ENCODE results near the gene CHRM2.

Gene CHRM2

DNA sequence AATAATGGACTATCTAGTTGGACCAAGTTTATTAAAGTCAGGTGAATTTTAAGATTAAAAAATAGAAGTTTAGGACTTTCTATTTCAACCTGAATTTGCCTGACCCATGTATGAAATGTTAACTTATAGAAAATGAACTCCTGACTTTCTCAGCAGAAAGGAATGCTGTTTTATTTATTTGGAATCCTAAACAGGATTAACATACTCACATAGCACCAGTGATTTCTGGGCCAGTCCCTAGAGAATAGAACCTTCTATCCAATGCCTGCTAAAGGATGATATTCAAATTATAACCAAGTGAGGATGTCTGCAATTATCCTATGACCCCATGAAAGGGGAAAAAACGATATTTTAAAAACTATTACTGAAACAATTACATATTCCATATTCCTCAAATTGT, 148.8 kb downstream of the CHRM2 start:
- H3K4me3 ChIP-seq (ENCODE audit: low read depth, low read length), result no peak overlapping the region

DNA sequence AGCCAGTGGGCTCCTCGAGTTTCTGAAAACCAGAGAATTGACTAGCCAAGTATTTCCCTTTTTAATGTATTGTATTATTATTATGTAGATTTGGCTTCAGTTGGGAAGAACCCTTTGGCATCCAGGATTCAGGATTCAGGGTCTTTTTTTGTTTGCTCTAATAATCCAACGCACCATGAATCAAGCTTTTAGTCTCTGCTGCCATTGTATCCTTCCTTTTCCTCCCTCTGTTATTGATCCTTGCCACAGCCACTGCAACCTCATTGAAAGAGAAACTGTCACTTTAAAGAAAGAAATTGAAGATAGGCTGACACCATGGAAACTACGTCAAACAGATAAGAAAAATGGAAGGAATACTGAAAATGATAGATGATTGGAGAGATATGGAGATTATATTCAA, 150.0 kb downstream of the CHRM2 start:
- H3K4me3 ChIP-seq (ENCODE audit: low read depth, low read length), result no peak overlapping the region

DNA sequence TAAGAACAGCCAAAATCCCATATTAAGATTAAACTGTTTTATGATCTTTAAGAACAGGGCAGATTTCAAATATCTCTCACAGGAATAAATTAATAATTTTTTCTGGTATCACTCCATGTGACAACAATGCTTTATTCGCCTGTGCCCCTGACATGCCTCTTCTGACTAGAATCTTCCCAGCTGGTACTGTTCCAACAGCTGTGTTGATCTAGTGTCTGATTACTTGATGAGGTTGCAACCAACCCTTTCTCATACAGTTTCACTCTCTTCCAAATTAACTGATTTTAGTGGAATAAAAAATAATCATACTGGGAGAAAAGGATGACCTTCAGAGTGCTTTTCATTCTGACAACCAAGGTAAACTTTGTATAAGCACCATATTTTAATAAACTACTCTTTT, 151.9 kb downstream of the CHRM2 start:
- H3K4me3 ChIP-seq (ENCODE audit: low read depth, low read length), result no peak overlapping the region

DNA sequence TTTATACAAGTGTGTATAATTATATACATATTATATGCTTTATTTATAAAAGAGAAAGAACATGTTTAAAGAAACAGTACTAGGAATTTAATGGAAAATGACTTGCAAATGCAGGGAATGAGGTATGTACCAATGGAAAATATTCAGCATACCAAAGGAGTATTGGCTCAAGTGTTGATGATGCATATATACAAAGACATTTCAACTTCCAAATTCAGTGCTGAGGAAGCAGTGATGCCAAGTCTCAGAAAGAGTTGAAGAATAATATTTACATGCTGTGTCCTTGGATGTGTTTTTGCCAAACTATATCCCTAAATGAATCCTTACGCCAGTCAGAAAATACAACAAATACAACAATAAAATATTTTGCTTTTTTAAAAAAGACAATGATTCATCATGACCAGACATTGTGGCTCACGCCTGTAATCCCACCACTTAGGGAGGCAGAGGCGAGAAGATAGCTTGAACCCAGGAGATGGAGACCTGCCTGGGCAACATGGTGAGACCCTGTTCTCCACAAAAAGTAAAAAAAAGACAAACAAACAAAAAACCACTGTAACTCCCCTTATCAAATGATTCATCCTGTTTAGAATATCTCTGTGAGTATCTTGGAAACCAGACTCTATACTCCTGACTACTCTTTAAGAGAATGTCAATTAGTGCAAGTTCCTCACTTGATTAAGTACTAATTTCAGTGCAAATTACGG, 157.2 kb downstream of the CHRM2 start:
- no peak overlapping the region for H3K4me3 ChIP-seq (ENCODE audit: low read depth, low read length)

DNA sequence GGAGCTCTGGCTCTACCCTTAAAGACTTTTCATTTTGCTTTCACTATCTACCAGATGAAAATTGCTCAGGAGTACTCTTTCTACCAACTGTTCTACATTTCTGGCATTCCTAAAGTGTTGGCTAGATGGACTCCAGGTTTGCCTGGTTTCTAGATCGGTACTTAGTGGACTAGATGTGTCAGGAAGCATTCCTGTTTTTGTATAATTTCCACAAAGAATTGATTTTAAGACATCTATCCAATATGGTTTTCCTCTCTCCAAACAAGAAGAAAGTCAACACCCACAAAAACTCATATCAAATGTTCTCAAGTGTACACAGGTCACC, 157.7 kb downstream of the CHRM2 start:
- no peak overlapping the region for H3K4me3 ChIP-seq (ENCODE audit: low read depth, low read length)

DNA sequence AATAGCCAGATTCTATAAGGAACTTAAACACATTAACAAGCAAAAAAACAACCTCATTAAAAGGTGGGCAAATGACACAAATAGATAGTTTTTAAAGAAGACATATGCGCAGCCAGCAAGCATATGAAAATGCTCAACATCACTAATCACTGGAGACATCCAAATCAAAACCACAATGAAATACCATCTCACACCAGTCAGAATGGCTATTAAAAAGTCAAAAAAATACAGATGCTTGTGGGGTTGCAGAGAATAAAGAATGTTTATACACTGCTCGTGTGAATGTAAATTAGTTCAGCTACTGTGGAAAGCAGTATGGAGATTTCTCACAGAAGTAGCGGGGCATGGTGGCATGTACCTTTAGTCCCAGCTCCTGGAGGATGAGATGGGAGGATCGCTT, 164.0 kb downstream of the CHRM2 start:
- H3K4me3 ChIP-seq (ENCODE audit: low read depth, low read length), result no peak overlapping the region

DNA sequence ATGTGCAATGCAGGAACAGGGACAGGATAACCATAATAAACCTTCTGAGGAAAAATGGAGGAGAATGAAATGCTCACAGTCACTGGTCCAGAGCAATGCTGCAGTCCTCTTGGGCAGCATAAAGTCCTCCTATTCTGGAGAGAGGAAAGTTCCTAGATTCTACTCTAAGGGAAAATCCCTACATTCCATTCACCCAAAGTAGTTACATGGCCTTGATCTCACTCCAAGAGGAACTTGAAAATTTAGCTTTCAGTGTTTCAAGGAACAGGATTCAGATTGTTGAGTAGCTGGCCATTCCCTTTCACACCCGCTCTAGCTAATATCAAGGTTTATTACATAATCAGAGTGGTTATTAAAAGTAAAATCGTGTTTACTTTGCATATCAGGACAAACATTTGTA, 168.3 kb downstream of the CHRM2 start:
- no peak overlapping the region for H3K4me3 ChIP-seq (ENCODE audit: low read depth, low read length)

DNA sequence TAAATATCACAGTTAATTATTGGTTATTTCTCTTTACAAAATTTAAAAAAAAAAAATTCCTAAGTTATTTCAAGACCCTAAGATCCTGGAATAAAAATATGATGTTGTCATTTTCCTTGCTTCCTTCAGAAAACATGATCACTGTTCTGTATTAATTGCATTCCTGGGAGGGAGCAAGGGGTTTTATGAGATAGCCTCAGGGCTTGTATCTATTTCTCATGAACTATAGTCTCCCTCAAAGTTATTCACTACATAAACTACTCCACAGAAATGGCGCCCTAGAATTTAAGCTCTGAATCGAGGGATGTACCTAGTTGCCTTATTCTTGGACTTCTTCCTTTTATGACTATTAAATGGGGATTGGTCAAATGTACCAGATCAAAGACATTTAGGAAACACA, 170.3 kb downstream of the CHRM2 start:
- no peak overlapping the region for H3K4me3 ChIP-seq (ENCODE audit: low read depth, low read length)

DNA sequence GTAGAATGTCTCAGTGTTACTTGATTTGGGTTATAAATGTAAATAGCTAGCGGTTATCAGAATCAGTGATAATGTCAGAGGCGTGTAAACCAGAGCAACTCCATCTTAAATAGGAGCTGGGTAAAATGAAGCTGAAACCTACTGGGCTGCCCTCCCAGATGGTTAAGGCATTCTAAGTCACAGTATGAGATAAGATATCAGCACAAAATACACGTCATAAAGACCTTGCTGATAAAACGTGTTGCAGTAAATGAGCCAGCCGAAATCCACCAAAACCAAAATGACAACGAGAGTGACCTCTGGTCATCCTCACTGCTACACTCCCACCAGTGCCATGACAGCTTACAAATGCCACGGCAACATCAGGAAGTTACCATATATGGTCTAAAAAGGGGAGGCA, 172.3 kb downstream of the CHRM2 start:
- no peak overlapping the region for H3K4me3 ChIP-seq (ENCODE audit: low read depth, low read length)

DNA sequence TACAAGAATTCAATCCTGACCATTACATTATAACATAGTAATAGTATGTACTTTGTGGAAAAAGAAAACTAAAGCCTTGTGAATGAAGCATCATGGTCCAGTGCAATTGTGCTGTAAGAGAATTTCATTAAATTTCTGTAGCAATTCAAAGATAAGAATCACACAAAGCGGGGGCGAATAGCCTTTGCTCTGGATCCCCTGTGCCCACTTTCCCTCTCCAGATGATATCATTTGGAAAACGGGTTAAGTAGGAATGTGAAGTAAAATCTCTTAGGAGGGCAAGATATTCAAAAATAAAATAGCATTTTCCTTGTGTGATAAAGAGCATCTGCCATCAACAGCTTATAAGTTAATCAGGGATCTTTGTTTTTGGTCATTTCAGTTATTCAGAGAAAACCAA, 177.1 kb downstream of the CHRM2 start:
- H3K4me3 ChIP-seq (ENCODE audit: low read depth, low read length), result no peak overlapping the region

DNA sequence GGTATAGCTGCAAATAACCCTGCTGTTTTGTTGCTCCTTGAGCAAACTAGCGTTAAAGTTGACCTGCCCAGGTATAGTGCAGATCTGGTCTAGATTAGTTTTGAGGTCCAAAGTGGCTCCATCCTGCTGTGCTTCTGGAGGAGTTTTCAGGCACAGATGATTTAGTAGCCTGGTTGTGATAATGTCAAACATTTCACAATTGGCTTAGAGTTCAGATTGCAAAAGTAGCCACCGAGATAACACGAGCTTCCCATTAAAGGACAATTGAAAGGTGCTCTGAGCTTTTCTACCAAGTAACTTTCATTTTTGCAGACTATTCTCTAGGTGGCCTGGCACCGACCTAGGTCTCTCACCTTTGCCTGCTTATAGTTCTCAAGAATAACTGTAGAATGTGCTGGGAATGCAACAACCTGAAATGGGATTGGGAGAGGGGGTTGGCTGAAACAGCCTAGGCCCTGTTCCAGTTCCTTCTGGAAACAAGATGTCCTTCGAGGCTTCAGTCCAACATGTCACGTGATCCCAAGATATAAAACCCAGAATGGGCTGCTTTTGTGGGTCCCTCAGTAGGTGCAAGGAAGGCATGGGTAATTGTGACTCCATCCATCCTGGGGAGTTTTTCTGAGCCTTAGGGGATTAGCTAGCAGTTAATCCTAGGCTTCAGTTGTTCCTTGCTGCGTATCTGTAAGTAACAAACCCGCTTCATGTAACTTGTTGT, 201.0 kb downstream of the CHRM2 start:
- H3K4me3 ChIP-seq (ENCODE audit: low read depth, low read length), result no peak overlapping the region
